Measurements from ENCODE around the gene ESRRA. TPM values are rescaled to one million over a fixed set of nuclear protein-coding genes. Genes with fewer than 3 reads are reported as not detected.
A peak's percentile ranks its signal among the peaks of the same experiment; 100 is the strongest.

Gene ESRRA
- total and polyA plus RNA-seq, 2 of the 13 experiments (the other 11 are each of a cell fraction or from before 2014, with no cell fraction given) = 18.1 to 36.3 TPM

GRCh38 chr11:64305691-64306562 is 603 bp downstream of the ESRRA start:
- WGBS (ENCODE audit: low lambda C conversion rate) = 0% methylated on average over 23 of the region's 71 CpGs
- Histone ChIP-seq H3K4me1 (ENCODE audit: insufficient read depth, low read length) (peaks cover 66% of the 10 kb centered on the region), H4K20me1 (ENCODE audit: insufficient read depth, low read length) (no peaks in the 10 kb centered on the region), H3K36me3 (replicated peaks in 1 of 2; ENCODE audit: control insufficient read depth in 1 of 2, insufficient read depth in 2 of 2, low read length in 2 of 2) (no peaks in the 10 kb centered on the region), H3K4me2 (ENCODE audit: low read depth, low read length) (peak overlapping the region; percentile 97), H3K9ac (ENCODE audit: insufficient read depth, low read depth, low read length) (peak overlapping the region; percentile 81), H3K9me3 (ENCODE audit: low read length) (no peaks in the 10 kb centered on the region), H3K27me3 (ENCODE audit: control insufficient read depth in 1 of 2, insufficient read depth in 2 of 2, low read length in 2 of 2) (no peaks in the 10 kb centered on the region; a peak in 1 of 5 replicates), H3K4me3 (replicated peaks in 1 of 3; ENCODE audit: insufficient read depth in 1 of 3, low read depth in 2 of 3, low read length in 3 of 3) (peak overlapping the region; percentile 66 to 85 (median 68)), H3K27ac (ENCODE audit: extremely low read length, insufficient read depth, low read length) (peak overlapping the region; percentile 82), H3K79me2 (ENCODE audit: insufficient read depth, low read length) (peaks cover 15% of the 10 kb centered on the region), H2AFZ (ENCODE audit: low read length) (no peak overlapping the region)
- CTCF ChIA-PET (ENCODE audit: low intra/inter-chr PET ratio, low total read pairs) = interaction anchor here (1.2 kb wide), 1 partner anchor 49 kb away, joined by 3 read pairs; no protein-coding TSS in a partner anchor
- in situ Hi-C loops (cut with HindIII; ENCODE audit: extremely low pct_ligation_motif_present, low pct_unique_long_range_greater_than_20kb) (no loop called here), intact Hi-C loops (cut with micrococcal nuclease; ENCODE audit: unreplicated experiment) (loop anchor here (2.0 to 10.0 kb wide), 2 partner anchors 35 to 121 kb away; partner anchors contain the start of gene STIP1)
- POLR2A ChIA-PET = interaction anchor here (1.0 to 5.5 kb wide), 11 partner anchors 11 to 120 kb away, joined by 3 to 103 read pairs (median 10); partner anchors contain the start of genes BAD, GPR137, NUDT22 and PLCB3
- BruUV-seq (replicated peaks) = TSS peak; percentile 79
- peak; percentile 48 for ATAC-seq
- DNase-seq (ENCODE audit: low spot score) = peak; percentile 77
- FAIRE-seq = peak; percentile 70
- TF ChIP-seq KMT2A (CRISPR knock-in tag; IDR thresholded peaks at IDR 0.05) (peak; percentile 35; the same call in 1 of the 2 replicates), HNF1B (CRISPR knock-in tag; IDR thresholded peaks at IDR 0.05) (peak; percentile 61; the same call in 1 of the 2 replicates), YEATS4 (CRISPR knock-in tag; IDR thresholded peaks at IDR 0.05; ENCODE audit: borderline replicate concordance) (peak; percentile 45), HHEX (CRISPR knock-in tag; IDR thresholded peaks at IDR 0.05) (no peak), ZNF446 (CRISPR knock-in tag; IDR thresholded peaks at IDR 0.05) (0 out of 2 replicates have a peak, but pooled peaks have one; percentile 27), ZNF547 (CRISPR knock-in tag; IDR thresholded peaks at IDR 0.05) (peak; percentile 38; the same call in 1 of the 2 replicates), ZNF687 (CRISPR knock-in tag; IDR thresholded peaks at IDR 0.05) (peak; percentile 82), TCF12 (IDR thresholded peaks at IDR 0.05) (no peak), TCF12 (CRISPR knock-in tag; IDR thresholded peaks at IDR 0.05) (peak; percentile 64; the same call in 1 of the 2 replicates), ZMYM2 (CRISPR knock-in tag; IDR thresholded peaks at IDR 0.05) (peak; percentile 65; the same call in 1 of the 2 replicates), PATZ1 (CRISPR knock-in tag; IDR thresholded peaks at IDR 0.05) (peak; percentile 87), NR2C2 (CRISPR knock-in tag; IDR thresholded peaks at IDR 0.05; ENCODE audit: borderline replicate concordance) (peak; percentile 98), KDM2A (CRISPR knock-in tag; IDR thresholded peaks at IDR 0.05; ENCODE audit: borderline replicate concordance, low read depth) (peak; percentile 80)
- TF ChIP-seq, protein P1, sequence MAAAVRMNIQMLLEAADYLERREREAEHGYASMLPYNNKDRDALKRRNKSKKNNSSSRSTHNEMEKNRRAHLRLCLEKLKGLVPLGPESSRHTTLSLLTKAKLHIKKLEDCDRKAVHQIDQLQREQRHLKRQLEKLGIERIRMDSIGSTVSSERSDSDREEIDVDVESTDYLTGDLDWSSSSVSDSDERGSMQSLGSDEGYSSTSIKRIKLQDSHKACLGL (CRISPR knock-in tag; IDR thresholded peaks at IDR 0.05) = 0 out of 2 replicates have a peak, but pooled peaks have one; percentile 49
